ENCODE data around the gene KIAA0930.

The KIAA0930 gene

DNA sequence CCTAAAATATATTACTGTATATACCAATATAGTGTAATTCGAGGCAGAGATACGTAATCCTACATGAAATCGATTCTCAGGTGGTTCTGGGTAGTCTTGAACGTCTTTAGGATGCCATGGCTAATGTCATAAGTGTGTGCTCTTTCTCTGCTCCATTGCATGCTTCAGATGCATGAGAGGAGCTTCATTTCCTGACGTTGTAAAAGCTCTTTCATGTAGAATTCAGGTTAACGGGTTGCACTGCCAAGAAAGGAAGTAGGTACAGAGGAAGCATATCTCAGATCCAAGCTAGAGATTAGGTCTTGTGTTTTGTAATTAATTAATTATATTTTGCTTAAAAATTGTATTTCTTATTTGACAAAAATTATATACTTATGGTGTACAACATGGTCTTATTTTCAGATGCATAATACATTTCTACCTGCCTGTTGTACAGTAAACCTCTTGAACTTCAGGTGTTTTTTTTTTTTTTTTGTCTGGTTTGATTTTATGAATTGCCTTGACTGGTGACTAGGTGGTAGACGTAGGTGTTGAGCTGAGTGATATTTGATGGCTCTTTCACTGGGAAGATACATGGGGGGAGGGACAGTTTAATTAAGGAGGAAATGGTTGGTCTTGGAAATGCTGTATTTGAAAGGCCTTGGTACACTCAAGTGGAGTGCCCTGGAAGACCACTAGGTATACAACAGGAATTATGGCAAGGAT lies 67.7 kb downstream of the KIAA0930 start:
- DNase-seq (ENCODE audit: low read depth in 2 of 2), result no peak

DNA sequence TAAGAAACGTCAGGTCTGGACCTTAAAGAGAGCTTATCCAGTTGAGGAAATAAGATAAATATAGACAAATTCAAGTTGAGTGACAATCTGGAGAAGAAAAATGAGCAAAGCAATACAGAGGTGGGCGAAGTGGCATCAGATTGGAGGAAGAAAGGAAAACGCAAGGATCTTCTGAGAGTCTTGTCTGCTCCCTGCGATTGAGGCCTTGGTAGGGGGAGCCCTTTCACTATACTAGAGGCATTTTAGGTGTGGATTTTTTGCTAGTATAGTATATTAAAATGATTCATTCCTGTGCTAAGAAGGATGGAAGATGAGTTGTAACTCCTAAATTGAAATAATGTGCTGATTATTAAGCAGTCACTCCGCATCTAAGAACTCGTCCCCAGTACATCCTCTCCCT lies 68.9 kb downstream of the KIAA0930 start:
- DNase-seq (ENCODE audit: low read depth in 2 of 2), result no peak

DNA sequence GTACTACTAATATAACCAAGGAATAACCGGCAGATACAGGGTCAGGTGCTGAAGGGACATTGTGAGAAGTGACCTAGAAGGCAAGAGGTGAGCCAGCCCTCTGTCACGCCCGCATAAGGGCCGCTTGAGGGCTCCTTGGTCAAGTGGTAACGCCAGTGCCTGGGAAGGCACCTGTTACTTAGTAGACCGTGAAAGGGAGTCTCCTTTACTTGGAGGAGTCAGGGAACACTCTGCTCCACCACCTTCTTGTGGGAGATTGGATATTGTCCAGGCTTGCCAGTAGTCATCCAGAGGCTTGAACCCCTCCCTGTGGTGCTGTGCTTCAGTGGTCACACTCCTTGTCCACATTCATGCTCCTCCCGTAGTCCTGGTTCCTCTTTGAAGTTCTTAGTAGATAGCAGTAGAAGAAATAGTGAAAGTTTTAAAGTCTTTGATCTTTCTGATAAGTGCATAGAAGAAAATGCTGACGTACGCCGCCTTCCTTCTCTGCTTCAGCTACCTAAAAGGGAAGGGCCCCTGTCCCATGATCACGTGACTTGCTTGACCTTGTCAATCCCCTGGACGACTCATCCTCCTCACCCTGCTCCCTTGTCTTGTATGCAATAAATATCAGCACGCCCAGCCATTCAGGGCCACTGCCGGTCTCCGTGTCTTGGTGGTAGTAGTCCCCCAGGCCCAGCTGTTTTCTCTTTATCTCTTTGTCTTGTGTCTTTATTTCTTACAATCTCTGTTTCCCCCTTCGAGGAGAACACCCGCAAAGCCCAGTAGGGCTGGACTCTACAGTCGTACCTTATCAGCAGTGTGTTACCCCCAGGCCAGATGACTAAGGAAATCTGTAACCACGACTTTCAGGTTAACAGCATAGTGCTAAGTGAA lies 70.9 kb downstream of the KIAA0930 start:
- DNase-seq (ENCODE audit: low read depth in 2 of 2), result no peak

- DNase-seq (ENCODE audit: low read depth in 2 of 2), result no peak
Measured at GRCh38 chr22:45166932-45167331, 73.8 kb downstream of the KIAA0930 start.

DNA sequence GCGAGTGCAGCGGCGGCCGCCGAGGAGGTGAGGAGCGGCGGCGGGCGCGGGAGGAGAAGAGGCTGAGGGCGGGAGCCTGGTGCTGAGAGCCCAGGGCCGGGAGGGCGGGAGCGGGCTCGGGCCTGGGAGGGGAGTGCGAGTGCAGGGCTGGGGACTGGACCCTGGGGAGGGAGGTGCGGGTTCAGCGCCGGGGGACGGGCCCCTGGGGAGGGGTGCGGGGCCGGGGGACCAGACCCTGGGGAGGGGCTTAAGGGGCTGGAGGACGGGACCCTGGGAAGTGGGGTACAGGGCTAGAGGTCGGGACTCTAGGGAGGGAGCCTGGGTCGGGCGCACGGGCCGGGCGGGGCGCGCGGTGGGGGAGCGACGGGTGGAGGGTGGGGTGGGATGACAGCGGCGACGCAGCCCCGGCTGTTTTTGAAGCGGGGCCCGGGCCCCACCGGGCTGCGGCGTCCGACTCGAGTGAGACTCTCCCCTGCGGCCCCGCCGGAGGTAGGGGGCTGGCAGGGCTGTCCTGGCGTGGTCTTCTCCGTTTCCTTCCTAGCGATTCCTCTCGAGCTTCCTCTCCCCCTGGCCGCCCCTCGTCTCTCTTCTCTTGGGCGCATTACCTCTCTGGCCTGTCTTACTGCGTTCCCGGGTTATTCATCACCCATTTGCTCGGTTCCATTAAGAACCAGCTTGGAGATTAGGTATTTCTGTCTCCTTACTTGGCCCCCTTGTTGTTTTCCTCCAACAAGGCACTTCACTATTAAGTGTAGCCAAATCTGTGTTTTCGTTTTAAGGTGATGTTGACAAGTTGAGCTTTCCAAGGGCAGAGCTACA lies 76.2 kb downstream of the KIAA0930 start:
- DNase-seq (ENCODE audit: low read depth in 2 of 2), result peak in 1 of 2 donors; percentile 35

- DNase-seq (ENCODE audit: low read depth in 2 of 2), result peak; percentile 94 to 95
Measured at GRCh38 chr22:45163451-45164269, 77.0 kb downstream of the KIAA0930 start, which contains the start of gene NUP50. NUP50 (plus strand) TSS chr22:45163925; CDS start chr22:45168178, 4,253 bp downstream.

DNA sequence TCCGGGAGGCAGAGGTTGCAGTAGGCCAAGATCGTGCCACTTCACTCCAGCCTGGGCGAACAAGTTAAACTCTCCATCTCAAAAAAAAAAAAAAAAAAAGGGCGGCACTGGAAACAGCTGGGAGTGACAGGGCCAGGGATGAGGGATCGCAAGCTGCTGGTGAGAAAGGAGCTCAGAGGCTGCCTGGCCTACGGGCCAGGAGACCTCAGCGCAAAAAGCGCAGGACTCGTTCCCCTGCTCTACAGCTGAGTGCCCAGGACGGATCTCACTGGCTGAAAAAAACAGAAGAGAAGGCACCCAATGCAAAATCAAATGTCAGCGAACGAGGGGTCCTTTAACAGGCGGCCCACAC lies 77.6 kb downstream of the KIAA0930 start:
- DNase-seq (ENCODE audit: low read depth in 2 of 2), result no peak

DNA sequence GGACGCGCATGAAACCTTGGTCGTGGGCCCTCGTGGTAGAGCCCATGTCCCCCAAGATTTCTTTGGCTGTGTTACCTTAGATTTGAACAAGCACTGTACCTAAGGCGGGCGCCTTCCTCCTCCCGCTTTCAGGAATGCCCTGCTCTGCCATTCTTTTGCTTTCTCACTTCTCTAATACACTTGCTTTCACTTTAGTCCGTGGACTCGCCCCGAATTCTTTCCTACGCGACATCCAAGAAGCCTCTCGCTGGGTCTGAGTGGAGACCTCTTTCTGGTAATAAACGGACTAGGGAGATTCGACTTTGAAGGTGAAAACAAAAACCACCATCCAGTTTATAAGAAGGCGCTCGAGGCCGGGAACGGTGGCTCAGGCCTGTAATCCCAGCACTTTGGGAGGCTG lies 78.2 kb downstream of the KIAA0930 start:
- no peak for DNase-seq (ENCODE audit: low read depth in 2 of 2)

- no peak for DNase-seq (ENCODE audit: low read depth in 2 of 2)
Measured at GRCh38 chr22:45159652-45160462, 80.8 kb downstream of the KIAA0930 start.

DNA sequence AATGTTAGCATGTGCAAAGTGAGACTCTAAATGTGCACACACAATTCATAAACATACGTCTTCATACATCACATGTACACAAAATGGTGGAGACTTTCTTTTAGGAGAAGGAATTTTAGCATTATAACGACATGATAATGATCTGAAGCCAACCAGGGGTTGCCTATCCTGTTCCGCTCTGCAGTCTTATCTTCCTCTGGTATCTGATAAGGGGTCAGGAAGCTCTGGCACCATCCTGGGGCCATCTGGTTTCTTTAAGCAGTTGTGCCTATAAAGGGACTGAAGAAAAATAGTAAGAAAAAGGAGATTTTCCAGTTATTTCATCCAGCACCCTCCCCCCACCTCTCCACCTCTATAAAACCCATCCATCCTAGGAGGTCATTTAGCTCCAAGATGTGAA lies 82.8 kb downstream of the KIAA0930 start:
- DNase-seq (ENCODE audit: low read depth in 2 of 2), result no peak

DNA sequence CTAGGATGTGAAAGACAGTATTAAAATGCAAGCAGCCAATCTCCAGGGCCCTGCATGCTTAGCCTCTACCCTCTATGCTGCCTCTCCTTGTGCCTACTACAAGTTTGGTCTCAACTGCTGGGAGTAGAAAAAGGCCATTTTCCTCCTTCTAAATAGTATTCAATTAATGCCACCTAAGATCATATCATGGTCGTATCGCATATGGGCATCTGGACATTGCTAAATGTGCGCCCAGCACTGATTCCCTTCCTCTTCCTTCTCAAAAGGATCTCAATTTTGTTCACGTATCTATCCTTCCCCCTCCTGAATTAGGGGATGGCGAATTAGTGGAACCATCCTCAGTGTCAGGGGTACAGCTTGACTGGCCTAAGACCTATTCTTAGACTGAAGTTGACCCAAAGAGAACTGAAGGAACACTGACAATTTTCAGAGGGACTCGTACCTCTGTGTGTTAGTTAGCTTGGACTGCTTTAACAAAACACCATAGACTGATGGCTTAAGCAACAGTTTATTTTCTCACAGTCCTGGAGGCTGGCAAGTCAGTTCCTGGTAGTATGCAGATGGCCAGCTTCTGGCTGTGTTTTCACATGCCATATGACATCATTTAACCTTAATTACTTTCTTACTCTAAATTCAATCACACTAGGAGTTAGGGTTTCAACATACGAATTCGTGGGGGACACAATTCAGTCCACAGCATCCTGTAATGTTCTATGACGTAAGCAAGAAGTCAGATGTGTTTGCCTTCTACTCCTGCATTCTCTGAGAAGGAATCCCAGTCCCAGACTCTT lies 85.4 kb downstream of the KIAA0930 start:
- DNase-seq (ENCODE audit: low read depth in 2 of 2), result no peak

DNA sequence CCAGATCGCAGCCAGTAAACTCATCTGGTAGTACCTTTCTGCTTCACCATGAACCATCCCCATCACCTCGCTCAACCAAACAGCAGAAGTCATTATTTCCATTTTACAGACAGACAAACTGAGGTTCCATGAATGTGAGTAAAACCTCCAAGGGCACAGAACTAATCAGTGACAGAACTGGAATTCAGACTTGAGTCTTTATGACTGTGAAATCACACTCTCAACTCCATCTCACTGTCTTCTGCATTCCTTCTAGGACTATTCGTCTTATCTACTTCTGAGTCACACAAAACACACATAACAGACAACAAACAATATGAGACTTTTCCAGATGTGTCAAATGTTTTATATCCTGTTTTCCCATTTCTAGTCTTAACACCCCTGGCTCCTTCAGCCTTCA lies 86.3 kb downstream of the KIAA0930 start:
- no peak for DNase-seq (ENCODE audit: low read depth in 2 of 2)

- no peak for DNase-seq (ENCODE audit: low read depth in 2 of 2)
Measured at GRCh38 chr22:45151503-45151902, 89.2 kb downstream of the KIAA0930 start.

GRCh38 chr22:45150139-45150538 lies 90.6 kb downstream of the KIAA0930 start:
- DNase-seq (ENCODE audit: low read depth in 2 of 2), result no peak

- DNase-seq (ENCODE audit: low read depth in 2 of 2), result no peak
Measured at GRCh38 chr22:45149671-45150070, 91.0 kb downstream of the KIAA0930 start.

DNA sequence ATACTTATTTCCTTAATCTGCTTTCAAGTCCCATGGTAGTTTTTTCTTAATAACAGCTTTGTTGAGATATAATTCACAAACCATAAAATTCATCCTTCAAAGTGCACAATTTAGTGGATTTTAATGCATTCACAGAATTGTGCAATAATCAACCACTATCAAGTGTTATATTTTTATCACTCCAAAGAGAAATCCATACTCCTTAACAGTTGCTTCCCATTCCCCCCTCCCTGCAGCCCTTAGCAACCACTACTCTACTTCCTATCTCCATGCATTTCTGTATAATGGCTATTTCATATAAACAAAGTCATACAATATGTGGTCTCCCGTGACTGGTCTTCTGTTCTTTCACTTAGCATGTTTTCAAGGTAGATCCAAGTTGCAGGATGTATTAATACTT lies 95.8 kb downstream of the KIAA0930 start:
- no peak for DNase-seq (ENCODE audit: low read depth in 2 of 2)

DNA sequence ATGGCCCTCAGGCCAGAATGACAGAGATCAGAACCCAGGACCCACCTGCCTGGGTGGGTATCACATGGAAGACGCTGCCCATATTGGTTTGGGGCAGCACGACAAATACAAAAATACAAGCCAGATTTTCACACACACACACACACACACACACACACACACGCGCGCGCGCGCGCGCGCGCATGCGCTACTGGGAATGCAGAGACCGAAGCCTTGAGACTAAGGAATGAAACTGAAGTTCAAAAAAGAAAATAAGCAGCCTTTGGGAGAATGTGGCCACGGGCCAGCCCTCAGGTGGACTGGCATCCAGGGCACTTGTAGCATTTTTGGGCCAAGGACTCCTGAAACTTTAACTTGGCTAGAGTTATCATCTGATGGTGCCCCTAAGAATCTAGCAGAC lies 98.3 kb downstream of the KIAA0930 start:
- DNase-seq (ENCODE audit: low read depth in 2 of 2), result no peak
